DOHH2 (cell line): Measurements from ENCODE around the gene EDC3.
"Not testable (repeated sequence)": the region's sequence is repeated elsewhere in the genome, so short reads cannot be mapped to it uniquely, and the experiment has no call there.

Experiments used
- H3F3A ChIP-seq: fragments of 200-600 bp; sonication (generic), shearing (Covaris generic); 2 replicates; pipeline ENCODE4 v1.6.0; 2016; ENCODE audit warnings: antibody characterized with exemption, mild to moderate bottlenecking; ENCODE audit not compliant: control insufficient read depth, insufficient read depth
- H3K27ac ChIP-seq: fragments of 200-600 bp; sonication (generic); 2 replicates; pipeline ENCODE4 v1.5.1; 2014; ENCODE audit warnings: low read depth, mild to moderate bottlenecking, low read length, moderate library complexity
- H3K27me3 ChIP-seq: fragments of 200-600 bp; sonication (generic); 2 replicates; pipeline ENCODE4 v1.6.1; 2014; ENCODE audit warnings: mild to moderate bottlenecking, low read length, mixed read lengths; ENCODE audit not compliant: control insufficient read depth
- H3K36me3 ChIP-seq: fragments of 200-600 bp; sonication (generic); 2 replicates; pipeline ENCODE4 v1.6.1; 2014; ENCODE audit warnings: mild to moderate bottlenecking, low read length, moderate library complexity, mixed read lengths; ENCODE audit not compliant: control insufficient read depth
- H3K4me1 ChIP-seq: fragments of 200-600 bp; sonication (generic); 2 replicates; pipeline ENCODE4 v1.6.1; 2014; ENCODE audit warnings: mild to moderate bottlenecking, low read length, mixed read lengths; ENCODE audit not compliant: control insufficient read depth
- H3K4me2 ChIP-seq: fragments of 200-600 bp; sonication (generic); 2 replicates; pipeline ENCODE4 v1.6.0; 2014; ENCODE audit warnings: mild to moderate bottlenecking, low read length, moderate library complexity
- H3K4me3 ChIP-seq: fragments of 200-600 bp; sonication (generic); 2 replicates; pipeline ENCODE4 v1.5.1; 2014; ENCODE audit warnings: mild to moderate bottlenecking, low read length, mixed read lengths
- H3K79me2 ChIP-seq: fragments of 200-600 bp; sonication (generic); 2 replicates; pipeline ENCODE4 v1.6.1; 2014; ENCODE audit warnings: mild to moderate bottlenecking, low read length, mixed read lengths; ENCODE audit not compliant: control insufficient read depth
- H3K9me2 ChIP-seq: fragments of 200-600 bp; sonication (generic); replicated peaks from 2 replicates; pipeline ENCODE4 v1.6.1; 2014; ENCODE audit warnings: mild to moderate bottlenecking, low read length, mixed read lengths; ENCODE audit not compliant: control insufficient read depth
- H3K9me3 ChIP-seq: fragments of 200-600 bp; sonication (generic); 2 replicates; pipeline ENCODE4 v1.6.1; 2014; ENCODE audit warnings: antibody characterized with exemption, low read length, mixed read lengths; ENCODE audit not compliant: control insufficient read depth, insufficient read depth
- H4K20me1 ChIP-seq: fragments of 200-600 bp; sonication (generic); 2 replicates; pipeline ENCODE4 v1.6.0; 2014; ENCODE audit warnings: low read depth, mild to moderate bottlenecking, antibody characterized with exemption, low read length, moderate library complexity; ENCODE audit not compliant: control insufficient read depth, insufficient read depth
- EZH2phosphoT487 ChIP-seq: fragments of 200-600 bp; sonication (generic); IDR thresholded peaks from 2 replicates; pipeline ENCODE4 v1.6.1; 2017; ENCODE audit warnings: borderline replicate concordance, mild to moderate bottlenecking, antibody characterized with exemption, low read length, moderate library complexity, mixed read lengths
- TF ChIP-seq, protein P1 (sequence below): fragments of 200-600 bp; sonication (generic); IDR thresholded peaks from one replicate; pipeline ENCODE4 v1.5.1; 2014; ENCODE audit warnings: antibody characterized with exemption, mild to moderate bottlenecking, low read depth, low read length; ENCODE audit not compliant: poor library complexity, severe bottlenecking

The EDC3 gene

DNA sequence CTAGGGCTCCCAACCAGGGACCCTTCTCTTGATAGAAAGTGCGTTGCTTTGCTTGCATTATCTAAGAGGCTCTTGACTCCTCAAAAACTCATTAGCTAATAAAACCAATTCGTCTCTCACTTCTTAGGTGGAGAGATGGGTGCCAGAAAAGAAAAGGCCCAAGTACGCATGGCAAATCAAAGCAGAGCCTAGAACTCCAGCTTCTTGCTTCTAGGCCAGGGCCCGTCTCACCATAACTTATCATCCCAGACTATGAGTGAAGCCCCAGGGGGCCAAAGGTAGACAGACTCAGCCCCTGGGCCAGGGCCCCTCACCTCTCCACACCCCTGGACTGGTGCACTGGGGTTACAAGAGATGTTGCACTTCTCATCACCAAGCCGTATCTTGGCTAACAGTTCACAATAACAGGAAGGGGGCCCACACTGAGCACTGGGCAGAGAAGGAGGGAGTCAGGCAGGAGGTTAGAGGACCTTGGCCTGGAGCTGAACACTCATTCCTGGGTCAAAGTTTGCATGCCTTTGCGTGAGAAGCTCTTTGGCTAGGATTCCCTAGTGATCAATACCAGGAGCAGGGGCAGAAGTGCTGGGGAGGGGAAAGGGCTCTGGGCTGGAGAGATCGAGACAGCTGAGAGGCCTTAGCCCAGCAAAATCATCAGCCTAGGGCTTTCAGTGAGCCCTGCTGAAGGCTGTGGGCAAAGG, 34.9 kb upstream of the EDC3 start:
- Histone ChIP-seq H3K36me3 (no peaks in the 10 kb centered on the region), H3K9me3 (no peaks in the 10 kb centered on the region), H3F3A (no peaks in the 10 kb centered on the region), H3K27ac (no peak overlapping the region), H3K79me2 (no peaks in the 10 kb centered on the region), H3K4me2 (no peak overlapping the region), H3K4me1 (peaks cover 9% of the 10 kb centered on the region; the same call in 1 of the 2 replicates), H4K20me1 (no peaks in the 10 kb centered on the region), H3K27me3 (peaks cover 28% of the 10 kb centered on the region), H3K9me2 (no peaks in the 10 kb centered on the region), H3K4me3 (no peak overlapping the region)
- no peak for TF ChIP-seq EZH2phosphoT487
- TF ChIP-seq, protein P1, sequence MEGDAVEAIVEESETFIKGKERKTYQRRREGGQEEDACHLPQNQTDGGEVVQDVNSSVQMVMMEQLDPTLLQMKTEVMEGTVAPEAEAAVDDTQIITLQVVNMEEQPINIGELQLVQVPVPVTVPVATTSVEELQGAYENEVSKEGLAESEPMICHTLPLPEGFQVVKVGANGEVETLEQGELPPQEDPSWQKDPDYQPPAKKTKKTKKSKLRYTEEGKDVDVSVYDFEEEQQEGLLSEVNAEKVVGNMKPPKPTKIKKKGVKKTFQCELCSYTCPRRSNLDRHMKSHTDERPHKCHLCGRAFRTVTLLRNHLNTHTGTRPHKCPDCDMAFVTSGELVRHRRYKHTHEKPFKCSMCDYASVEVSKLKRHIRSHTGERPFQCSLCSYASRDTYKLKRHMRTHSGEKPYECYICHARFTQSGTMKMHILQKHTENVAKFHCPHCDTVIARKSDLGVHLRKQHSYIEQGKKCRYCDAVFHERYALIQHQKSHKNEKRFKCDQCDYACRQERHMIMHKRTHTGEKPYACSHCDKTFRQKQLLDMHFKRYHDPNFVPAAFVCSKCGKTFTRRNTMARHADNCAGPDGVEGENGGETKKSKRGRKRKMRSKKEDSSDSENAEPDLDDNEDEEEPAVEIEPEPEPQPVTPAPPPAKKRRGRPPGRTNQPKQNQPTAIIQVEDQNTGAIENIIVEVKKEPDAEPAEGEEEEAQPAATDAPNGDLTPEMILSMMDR, result no peak

DNA sequence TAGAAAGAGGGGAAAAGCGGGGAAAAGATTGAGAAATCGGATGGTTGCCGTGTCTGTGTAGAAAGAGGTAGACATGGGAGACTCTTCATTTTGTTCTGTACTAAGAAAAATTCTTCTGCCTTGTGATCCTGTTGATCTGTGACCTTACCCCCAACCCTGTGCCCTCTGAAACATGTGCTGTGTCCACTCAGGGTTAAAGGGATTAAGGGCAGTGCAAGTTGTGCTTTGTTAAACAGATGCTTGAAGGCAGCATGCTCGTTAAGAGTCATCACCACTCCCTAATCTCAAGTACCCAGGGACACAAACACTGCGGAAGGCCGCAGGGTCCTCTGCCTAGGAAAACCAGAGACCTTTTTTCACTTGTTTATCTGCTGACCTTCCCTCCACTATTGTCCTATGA, 33.5 kb upstream of the EDC3 start:
- H3K4me1 ChIP-seq, H3K79me2 ChIP-seq, H3K4me2 ChIP-seq, H3K36me3 ChIP-seq, H4K20me1 ChIP-seq, H3K27ac ChIP-seq, H3K9me2 ChIP-seq, H3K4me3 ChIP-seq, H3F3A ChIP-seq, H3K9me3 ChIP-seq: not testable (repeated sequence)
- peaks cover 30% of the 10 kb centered on the region for H3K27me3 ChIP-seq

DNA sequence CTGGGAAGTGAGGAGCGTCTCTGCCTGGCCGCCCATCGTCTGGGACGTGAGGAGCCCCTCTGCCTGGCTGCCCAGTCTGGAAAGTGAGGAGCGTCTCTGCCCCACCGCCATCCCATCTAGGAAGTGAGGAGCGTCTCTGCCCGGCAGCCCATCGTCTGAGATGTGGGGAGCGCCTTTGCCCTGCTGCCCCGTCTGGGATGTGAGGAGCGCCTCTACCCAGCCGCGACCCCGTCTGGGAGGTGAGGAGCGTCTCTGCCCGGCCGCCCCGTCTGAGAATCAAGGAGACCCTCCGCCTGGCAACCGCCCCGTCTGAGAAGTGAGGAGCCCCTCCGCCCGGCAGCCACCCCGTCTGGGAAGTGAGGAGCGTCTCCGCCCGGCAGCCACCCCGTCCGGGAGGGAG, 32.9 kb upstream of the EDC3 start:
- H3K27me3 ChIP-seq, result peaks cover 37% of the 10 kb centered on the region
- H3K9me2 ChIP-seq, result not testable (repeated sequence)

DNA sequence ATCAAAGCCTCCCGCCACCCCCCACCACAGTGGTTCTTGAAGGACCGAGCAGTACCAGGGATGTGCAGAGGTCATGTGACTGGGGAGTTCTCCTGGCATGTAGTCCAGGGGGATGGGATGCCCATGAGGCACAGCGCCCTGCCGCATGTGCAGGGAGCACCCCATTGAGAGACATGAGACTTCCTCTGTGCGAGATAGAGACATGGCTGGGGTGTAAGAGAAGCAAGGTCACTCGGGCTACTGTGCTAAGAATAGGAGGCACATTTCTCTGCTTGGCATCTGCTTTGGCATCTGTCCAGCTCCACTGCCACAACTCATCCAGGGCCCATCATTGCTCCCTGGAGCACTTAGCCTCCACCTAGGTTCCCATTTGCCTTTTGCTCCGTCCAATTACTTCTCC, 31.9 kb upstream of the EDC3 start:
- Histone ChIP-seq H3K36me3 (no peaks in the 10 kb centered on the region), H3K27me3 (peaks cover 40% of the 10 kb centered on the region), H3K27ac (no peak overlapping the region), H3K9me2 (no peaks in the 10 kb centered on the region), H3F3A (no peaks in the 10 kb centered on the region), H3K4me1 (peaks cover 9% of the 10 kb centered on the region; the same call in 1 of the 2 replicates), H3K79me2 (no peaks in the 10 kb centered on the region), H3K9me3 (no peaks in the 10 kb centered on the region), H4K20me1 (no peaks in the 10 kb centered on the region), H3K4me2 (no peak overlapping the region), H3K4me3 (no peak overlapping the region)
- TF ChIP-seq, protein P1, result no peak
- TF ChIP-seq EZH2phosphoT487, result no peak

More for the DNA sequence above, 32.9 kb upstream of the EDC3 start:
- not testable (repeated sequence) for H3K27ac ChIP-seq, H3K79me2 ChIP-seq, H3K4me1 ChIP-seq, H4K20me1 ChIP-seq, H3K4me2 ChIP-seq, H3K36me3 ChIP-seq, H3F3A ChIP-seq, H3K4me3 ChIP-seq, H3K9me3 ChIP-seq
